Hepatocyte (in vitro differentiated cells): Measurements from ENCODE around the gene DNAJC12.

ENCODE experiments used
- CTCF ChIP-seq: fragments of 200-600 bp; sonication (generic); IDR thresholded peaks from 2 replicates; pipeline ENCODE4 v1.5.1; 2016; ENCODE audit warnings: antibody characterized with exemption, mild to moderate bottlenecking; ENCODE audit not compliant: poor library complexity
- EZH2 ChIP-seq: fragments of 200-600 bp; sonication (generic); IDR thresholded peaks from 2 replicates; pipeline ENCODE4 v1.6.1; 2016; ENCODE audit warnings: antibody characterized with exemption, mild to moderate bottlenecking, borderline replicate concordance
- EZH2phosphoT487 ChIP-seq: fragments of 200-600 bp; sonication (generic); IDR thresholded peaks from one replicate; pipeline ENCODE4 v1.6.1; 2018; ENCODE audit warnings: antibody characterized with exemption, mild to moderate bottlenecking, low read depth, moderate library complexity; ENCODE audit not compliant: unreplicated experiment, severe bottlenecking

DNA sequence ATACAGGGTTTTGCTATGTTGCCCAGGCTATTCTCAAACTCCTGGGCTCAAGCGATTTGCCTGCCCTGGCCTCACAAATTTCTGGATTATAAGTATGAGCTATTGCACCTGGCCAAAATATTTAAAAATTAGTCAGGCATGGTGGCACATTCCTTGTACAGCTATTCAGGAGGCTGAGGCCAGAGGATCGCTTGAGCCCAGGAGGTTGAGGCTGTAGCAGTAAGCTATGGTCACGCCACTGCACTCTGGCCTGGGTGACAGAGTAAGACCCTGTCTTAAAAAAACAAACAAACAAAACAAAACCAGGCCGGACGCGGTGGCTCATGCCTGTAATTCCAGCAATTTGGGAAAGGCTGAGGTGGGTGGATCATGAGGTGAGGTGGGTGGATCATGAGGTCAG lies 32.0 kb upstream of the DNAJC12 start:
- TF ChIP-seq CTCF: no peak
- TF ChIP-seq EZH2: no peak
- TF ChIP-seq EZH2phosphoT487: no peak
